Adrenal gland (tissue), 12 donors: ENCODE results near the gene CALHM1. TPM values are rescaled to one million over a fixed set of nuclear protein-coding genes. Genes with fewer than 3 reads are reported as not detected.

Source experiments
- DNase-seq, 7 donors: peaks; one replicate each; pipeline ENCODE4 v3.0.0-alpha.2; 2019 to 2020
- H3K27ac ChIP-seq, 5 donors: fragments of 200-600 bp; sonication (generic) in 4 of 5; 1 replicate in 3 of 5; 2 replicates in 2 of 5; pipeline versions ENCODE4 v1.5.1 to v1.8.0; 2016 to 2020; ENCODE audit warnings: mild to moderate bottlenecking in 1 of 5
- H3K27me3 ChIP-seq: fragments of 200-600 bp; 2 replicates; pipeline ENCODE4 v1.8.0; 2021
- H3K36me3 ChIP-seq, 2 donors: fragments of 200-600 bp; replicated peaks in 1 of 2; 1 replicate in 1 of 2; 2 replicates in 1 of 2; pipeline versions ENCODE4 v1.5.1 to v1.8.0; 2018 to 2022
- H3K4me1 ChIP-seq, 2 donors: fragments of 200-600 bp; replicated peaks in 1 of 2; 1 replicate in 1 of 2; 2 replicates in 1 of 2; pipeline versions ENCODE4 v1.5.1 to v1.8.0; 2018 to 2021
- H3K4me3 ChIP-seq, 4 donors: fragments of 200-600 bp; sonication (generic) in 3 of 4; one replicate each; pipeline ENCODE4 v1.5.1; 2016 to 2018
- H3K9me3 ChIP-seq, 3 donors: fragments of 200-600 bp; sonication (generic) in 1 of 3; replicated peaks in 1 of 3; 1 replicate in 2 of 3; 2 replicates in 1 of 3; pipeline versions ENCODE4 v1.5.1 to v1.8.0; 2016 to 2021
- POLR2A ChIP-seq, 2 donors: fragments of 450-650 bp; IDR thresholded peaks; one replicate each; pipeline ENCODE4 v1.6.1; 2017; ENCODE audit warnings: antibody characterized with exemption in 2 of 2, mild to moderate bottlenecking in 2 of 2, moderate library complexity in 1 of 2
- WGBS, 4 donors: extraction: QIAGEN DNeasy Blood & Tissue Kit in 2 of 4; methylation state at CpG; one replicate each; pipeline versions ENCODE4 v1.1.5 to v1.1.7; 2013 to 2017; 5-methylcytosine and 5-hydroxymethylcytosine counted together
- intact Hi-C, 2 donors: fragments of 100-400 bp; cut with DNase I; formaldehyde crosslinking; loops; one replicate each; pipeline versions ENCODE4 v1.14.1 to v1.15.0; 2022 to 2023
- polyA plus RNA-seq, 3 donors: library from polyadenylated mRNA; stranded (reverse); fragments of 200-250 nt in 2 of 3; fragments of 350-450 nt in 1 of 3; fragmentation: Illumina TruSeq in 1 of 3; extraction: RNeasy Lipid Tissue Mini Kit (QIAGEN cat#74804) in 1 of 3; gene quantifications; one replicate each; pipeline ENCODE4 v1.2.3, GENCODE V29; 2013 to 2014
- total RNA-seq, 9 donors: library from RNA; depleted of rRNA in 4 of 9; stranded (reverse); fragments of >200 nt in 4 of 9; fragments of 120-200 nt in 1 of 9; fragmentation: NEBNext Ultra II Directional in 1 of 9; extraction: Animal tissue kit (Norgen Biotek cat#: 25700) in 1 of 9; gene quantifications; one replicate each; pipeline versions ENCODE4 v1.1.0 to v1.2.4, GENCODE V29; 2013 to 2023
- TF ChIP-seq, protein P1 (sequence below), 6 experiments: fragments of 450-650 bp in 4 of 6; fragments of 200-600 bp in 2 of 6; sonication (generic) in 1 of 6; IDR thresholded peaks; 1 replicate in 5 of 6; 2 replicates in 1 of 6; pipeline versions ENCODE4 v1.5.1 to v1.8.0; 2016 to 2021; ENCODE audit warnings: antibody characterized with exemption in 6 of 6, mild to moderate bottlenecking in 2 of 6, moderate library complexity in 1 of 6
- donor health status: healthy with polysubstance abuse.
- donor health status: Bipolar disorder and iron deficiency.
- donor health status: DM: yes; HTN: yes; CAD: no.
- donor health status: DM: no; HTN: no; CAD: no.
- donor health status: DM: no; HTN: no; CAD: no.
- donor health status: DM: yes; HTN: yes; CAD: no.

Gene CALHM1
- total and polyA plus RNA-seq, 12 donors: not detected

DNA sequence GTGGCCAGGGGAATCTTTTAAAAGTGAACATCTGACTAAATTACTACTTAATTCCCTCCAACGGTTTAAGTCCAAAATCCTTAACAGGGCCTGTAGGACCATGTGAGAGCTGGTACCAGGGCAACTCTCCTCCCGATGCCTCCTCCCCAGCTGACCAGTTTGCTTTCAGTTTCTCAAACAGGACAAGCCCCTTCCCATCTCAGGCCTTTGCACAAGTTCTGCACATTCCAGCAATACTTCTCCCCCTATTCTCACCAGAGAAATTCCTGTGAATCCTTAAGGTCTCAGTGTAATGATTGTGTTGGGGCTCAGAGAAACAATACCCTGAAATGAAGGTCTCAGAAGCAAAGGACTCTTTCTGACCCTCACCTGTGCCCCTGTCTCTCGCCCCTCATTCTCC, 8.0 kb upstream of the CALHM1 start:
- Histone ChIP-seq H3K4me3 (no peak overlapping the region), H3K9me3 (no peaks in the 10 kb centered on the region), H3K36me3 (no peaks in the 10 kb centered on the region), H3K4me1 (no peaks in the 10 kb centered on the region), H3K27ac (no peak overlapping the region), H3K27me3 (no peaks in the 10 kb centered on the region)
- WGBS, 4 donors: 81 to 94% (median 90%) methylated on average over 3 of the region's 3 CpGs
- no peak for TF ChIP-seq POLR2A (IDR thresholded peaks at IDR 0.05)
- TF ChIP-seq, protein P1, sequence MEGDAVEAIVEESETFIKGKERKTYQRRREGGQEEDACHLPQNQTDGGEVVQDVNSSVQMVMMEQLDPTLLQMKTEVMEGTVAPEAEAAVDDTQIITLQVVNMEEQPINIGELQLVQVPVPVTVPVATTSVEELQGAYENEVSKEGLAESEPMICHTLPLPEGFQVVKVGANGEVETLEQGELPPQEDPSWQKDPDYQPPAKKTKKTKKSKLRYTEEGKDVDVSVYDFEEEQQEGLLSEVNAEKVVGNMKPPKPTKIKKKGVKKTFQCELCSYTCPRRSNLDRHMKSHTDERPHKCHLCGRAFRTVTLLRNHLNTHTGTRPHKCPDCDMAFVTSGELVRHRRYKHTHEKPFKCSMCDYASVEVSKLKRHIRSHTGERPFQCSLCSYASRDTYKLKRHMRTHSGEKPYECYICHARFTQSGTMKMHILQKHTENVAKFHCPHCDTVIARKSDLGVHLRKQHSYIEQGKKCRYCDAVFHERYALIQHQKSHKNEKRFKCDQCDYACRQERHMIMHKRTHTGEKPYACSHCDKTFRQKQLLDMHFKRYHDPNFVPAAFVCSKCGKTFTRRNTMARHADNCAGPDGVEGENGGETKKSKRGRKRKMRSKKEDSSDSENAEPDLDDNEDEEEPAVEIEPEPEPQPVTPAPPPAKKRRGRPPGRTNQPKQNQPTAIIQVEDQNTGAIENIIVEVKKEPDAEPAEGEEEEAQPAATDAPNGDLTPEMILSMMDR (IDR thresholded peaks at IDR 0.05): no peak
- intact Hi-C loops: no loop called here
- DNase-seq: no peak

DNA sequence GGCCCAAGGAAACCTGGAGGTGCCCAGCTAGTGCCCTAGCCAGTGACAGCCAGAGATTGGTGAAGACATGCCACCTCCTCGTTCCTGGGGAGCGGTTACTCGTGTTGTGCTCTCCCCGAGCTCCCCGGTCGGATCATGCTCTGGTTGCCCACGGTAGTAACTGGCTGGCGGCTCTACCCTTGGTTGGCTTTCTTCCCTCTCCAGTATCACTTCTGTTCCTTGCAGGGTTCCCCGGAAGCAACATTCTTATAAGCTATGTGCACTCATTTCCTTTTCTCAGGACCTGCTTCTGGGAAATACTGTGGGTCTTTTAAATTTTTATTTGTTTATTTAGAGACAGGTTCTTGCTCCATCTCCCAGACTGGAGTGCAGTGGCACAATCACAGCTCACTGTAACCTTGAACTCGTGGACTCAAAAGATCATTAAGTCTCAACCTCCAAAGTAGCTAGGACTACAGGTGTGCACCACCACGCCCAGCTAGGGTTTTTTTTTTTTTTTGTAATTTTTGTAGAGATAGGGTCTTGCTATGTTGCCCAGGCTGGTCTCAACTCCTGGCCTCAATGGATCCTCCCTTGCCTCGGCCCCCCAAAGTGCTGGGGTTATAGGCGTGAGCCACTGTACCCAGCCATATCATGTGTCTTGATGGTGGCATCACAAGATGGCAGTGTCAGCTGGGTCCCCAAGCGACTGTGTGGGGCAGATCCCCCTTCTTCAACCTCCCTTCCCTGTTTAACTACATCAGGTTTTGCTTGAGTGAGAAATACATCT, 6.9 kb upstream of the CALHM1 start:
- 78 to 91% (median 84%) methylated on average over 14 of the region's 14 CpGs for WGBS, 4 donors
- H3K4me3 ChIP-seq: no peak overlapping the region
- H3K27me3 ChIP-seq: no peaks in the 10 kb centered on the region
- H3K4me1 ChIP-seq: no peaks in the 10 kb centered on the region
- no peaks in the 10 kb centered on the region for H3K9me3 ChIP-seq
- DNase-seq: no peak
- H3K27ac ChIP-seq: no peak overlapping the region
- intact Hi-C loops: no loop called here
- H3K36me3 ChIP-seq: no peaks in the 10 kb centered on the region
- TF ChIP-seq, protein P1 (IDR thresholded peaks at IDR 0.05): no peak
- no peak for TF ChIP-seq POLR2A (IDR thresholded peaks at IDR 0.05)

DNA sequence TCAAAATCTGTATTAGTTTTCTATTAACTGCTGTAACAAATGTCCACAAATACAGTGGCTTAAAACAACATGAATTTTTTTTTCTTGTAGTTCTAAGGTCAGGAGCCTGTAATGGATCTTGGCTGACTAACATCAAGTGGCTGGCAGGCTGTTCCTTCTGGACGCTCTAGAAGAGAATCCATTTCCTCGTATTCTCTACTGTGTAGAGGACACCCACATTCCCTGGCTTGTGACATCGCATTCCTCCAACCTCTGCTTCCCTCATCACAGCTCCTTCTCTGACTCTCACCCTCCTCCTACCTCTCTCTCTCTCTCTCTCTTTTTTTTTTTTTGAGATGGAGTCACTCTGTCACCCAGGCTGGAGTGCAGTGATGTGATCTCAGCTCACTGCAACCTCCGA, 4.8 kb upstream of the CALHM1 start:
- no peaks in the 10 kb centered on the region for H3K9me3 ChIP-seq
- 62 to 80% (median 72%) methylated on average over 4 of the region's 4 CpGs for WGBS, 4 donors
- H3K4me3 ChIP-seq: no peak overlapping the region
- TF ChIP-seq, protein P1 (IDR thresholded peaks at IDR 0.05): no peak
- no peak for TF ChIP-seq POLR2A (IDR thresholded peaks at IDR 0.05)
- DNase-seq: no peak
- no peak overlapping the region for H3K27ac ChIP-seq
- intact Hi-C loops: no loop called here
- H3K36me3 ChIP-seq: no peaks in the 10 kb centered on the region
- no peaks in the 10 kb centered on the region for H3K4me1 ChIP-seq
- no peaks in the 10 kb centered on the region for H3K27me3 ChIP-seq

DNA sequence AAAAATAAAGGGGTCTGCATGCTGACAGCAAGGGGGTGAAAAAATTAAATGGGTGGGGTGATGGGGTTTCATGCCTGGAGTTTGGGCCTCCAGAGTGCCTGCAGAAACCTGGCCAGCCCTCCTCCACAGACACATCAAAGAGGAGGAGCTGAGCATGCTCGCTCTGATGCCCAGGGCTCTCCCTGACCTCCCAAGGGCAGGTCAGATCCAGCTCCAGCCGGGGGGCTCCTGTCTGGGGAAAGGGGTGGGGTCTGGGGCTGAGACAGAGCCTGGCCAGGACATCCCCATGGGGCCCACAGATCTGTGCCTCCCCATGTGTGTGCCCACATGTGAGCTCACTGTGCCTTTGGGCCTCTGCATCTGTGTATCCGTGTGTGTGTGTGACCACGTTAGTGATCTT, 915 bp upstream of the CALHM1 start:
- 60 to 64% (median 61%) methylated on average over 3 to 4 of the region's 4 CpGs; no CpG with 5 or more reads in 1 of the 4 donors for WGBS, 4 donors
- TF ChIP-seq, protein P1 (IDR thresholded peaks at IDR 0.05): no peak
- TF ChIP-seq POLR2A (IDR thresholded peaks at IDR 0.05): no peak
- Histone ChIP-seq H3K4me3 (no peak overlapping the region), H3K27ac (no peak overlapping the region), H3K4me1 (no peaks in the 10 kb centered on the region), H3K9me3 (no peaks in the 10 kb centered on the region), H3K27me3 (no peaks in the 10 kb centered on the region), H3K36me3 (no peaks in the 10 kb centered on the region)
- intact Hi-C loops: no loop called here
- no peak for DNase-seq
